Renal pelvis (tissue), 4 donors: ENCODE measurements around the gene NDUFS6. TPM values are rescaled to one million over a fixed set of nuclear protein-coding genes. Genes with fewer than 3 reads are reported as not detected.

ENCODE experiments used
- DNase-seq: peaks from one replicate; pipeline ENCODE4 v3.0.0-alpha.2; 2013
- polyA plus RNA-seq, 3 donors: library from polyadenylated mRNA; unstranded; fragments of 120-200 nt; gene quantifications; one replicate each; pipeline ENCODE4 v1.2.1, GENCODE V29; 2013; ENCODE audit not compliant: insufficient read length in 3 of 3

NDUFS6 gene
- polyA plus RNA-seq, 3 donors: 62.4 to 84.9 (median 66.3) TPM

DNA sequence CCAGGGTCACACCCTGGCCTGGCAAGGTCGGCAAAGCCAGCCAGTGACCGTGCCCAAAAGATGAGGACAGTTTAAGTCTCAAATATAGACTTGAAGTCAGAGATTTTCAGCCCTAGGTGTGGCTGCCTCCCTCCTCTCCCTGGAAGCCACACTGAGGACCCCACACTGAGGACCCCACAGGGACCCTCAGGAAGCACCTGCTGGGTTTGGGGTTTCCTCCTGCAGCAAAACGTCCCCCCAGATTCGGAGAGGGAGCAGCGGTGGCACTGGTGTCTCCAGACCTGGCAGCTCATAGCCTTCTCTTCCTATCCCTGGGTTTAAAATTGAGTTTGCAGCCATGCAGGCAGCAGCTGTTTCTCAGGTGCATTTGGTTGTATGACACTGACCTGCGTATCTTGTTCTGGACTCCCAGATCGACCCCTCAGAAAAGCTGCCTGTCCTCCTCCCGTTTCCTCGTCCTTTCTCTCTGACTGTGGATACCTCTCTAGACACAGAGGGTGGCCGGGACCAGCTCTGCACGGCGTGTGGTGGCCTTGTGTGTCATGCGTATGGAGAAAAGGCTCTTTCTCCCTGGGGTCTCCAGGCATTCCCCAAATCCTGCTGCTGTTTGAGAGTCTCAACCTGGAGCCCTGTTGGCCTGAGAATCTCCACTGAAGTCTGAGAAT, 38.2 kb upstream of the NDUFS6 start:
- DNase-seq: no peak

GRCh38 chr5:1763548-1763911, 37.7 kb upstream of the NDUFS6 start:
- peak; percentile 56 for DNase-seq

DNA sequence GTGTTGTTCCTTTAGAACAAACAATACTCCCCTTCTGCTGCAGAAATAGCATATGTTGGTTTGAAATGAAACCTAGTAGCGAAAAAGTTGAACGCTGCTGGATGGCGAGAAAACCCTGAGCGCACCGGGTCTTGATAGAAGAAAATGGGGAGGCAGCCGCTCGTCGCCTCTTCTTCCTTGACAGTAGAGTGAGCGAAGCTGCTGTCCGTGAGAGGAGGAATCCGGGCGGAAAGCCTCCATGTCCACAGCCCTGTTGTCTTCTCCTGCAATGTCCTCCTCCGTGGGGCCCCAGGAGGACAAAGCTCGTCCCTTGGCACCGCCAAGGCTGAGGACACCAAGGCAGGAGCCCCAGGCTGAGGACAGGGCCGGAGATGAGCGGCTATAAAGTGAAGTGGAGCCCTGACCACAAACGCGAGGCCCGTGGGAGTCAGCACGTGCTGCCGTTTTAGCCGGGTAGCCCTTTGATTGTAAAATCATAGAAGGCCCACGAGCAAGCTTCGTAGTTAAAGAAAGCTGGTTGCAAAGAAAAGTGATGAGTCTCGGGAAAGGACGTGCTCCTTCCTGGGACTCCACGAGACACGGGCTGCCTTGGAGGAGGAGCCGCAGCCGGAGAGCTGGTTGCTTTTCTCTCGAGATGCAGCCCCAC, 37.1 kb upstream of the NDUFS6 start:
- no peak for DNase-seq

- DNase-seq: no peak
These were observed 36.6 kb upstream of the NDUFS6 start for GRCh38 chr5:1764606-1764960.

GRCh38 chr5:1765141-1765879, 35.9 kb upstream of the NDUFS6 start:
- no peak for DNase-seq

GRCh38 chr5:1765880-1766235, 35.3 kb upstream of the NDUFS6 start:
- DNase-seq: no peak

DNA sequence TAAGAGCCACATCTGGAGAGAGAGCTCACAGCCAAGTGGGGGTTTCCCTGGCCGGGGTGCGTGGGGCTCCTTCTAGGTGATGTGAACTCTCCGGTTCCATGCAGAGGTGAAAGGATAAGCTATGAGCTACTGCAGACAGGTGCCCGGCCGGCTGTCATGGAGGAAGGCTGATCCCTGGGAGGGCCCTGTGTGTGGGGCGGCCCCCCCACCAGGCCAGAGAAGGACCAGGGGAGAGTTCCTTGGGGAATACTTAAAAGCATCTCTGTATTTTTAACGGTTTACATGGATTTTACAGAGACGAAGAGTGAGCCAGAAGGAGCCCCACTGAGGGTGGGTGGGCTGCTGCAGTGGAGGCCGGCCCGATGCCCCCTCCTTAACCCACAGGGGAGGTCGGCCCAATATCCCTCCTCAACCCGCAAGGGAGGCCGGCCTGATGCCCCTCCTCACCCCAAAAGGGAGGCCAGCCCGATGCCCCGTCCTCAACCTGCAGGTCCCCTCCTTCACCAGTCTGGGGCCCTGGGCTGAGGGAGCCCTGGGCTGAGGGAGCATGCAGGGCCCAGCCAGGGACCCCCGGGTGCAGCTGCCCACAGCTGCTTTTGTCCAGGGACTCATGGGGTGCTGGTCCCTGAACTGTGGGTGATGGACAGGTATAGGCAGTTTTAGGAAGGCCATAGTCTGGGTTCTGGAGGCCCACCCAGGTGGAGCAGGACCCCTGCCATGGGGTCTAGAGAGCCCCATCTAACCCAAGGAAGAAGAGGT, 33.5 kb upstream of the NDUFS6 start:
- no peak for DNase-seq

- no peak for DNase-seq
These were observed 32.8 kb upstream of the NDUFS6 start for GRCh38 chr5:1768283-1769000.

- DNase-seq: no peak
These were observed 32.1 kb upstream of the NDUFS6 start for GRCh38 chr5:1769017-1769640.

DNA sequence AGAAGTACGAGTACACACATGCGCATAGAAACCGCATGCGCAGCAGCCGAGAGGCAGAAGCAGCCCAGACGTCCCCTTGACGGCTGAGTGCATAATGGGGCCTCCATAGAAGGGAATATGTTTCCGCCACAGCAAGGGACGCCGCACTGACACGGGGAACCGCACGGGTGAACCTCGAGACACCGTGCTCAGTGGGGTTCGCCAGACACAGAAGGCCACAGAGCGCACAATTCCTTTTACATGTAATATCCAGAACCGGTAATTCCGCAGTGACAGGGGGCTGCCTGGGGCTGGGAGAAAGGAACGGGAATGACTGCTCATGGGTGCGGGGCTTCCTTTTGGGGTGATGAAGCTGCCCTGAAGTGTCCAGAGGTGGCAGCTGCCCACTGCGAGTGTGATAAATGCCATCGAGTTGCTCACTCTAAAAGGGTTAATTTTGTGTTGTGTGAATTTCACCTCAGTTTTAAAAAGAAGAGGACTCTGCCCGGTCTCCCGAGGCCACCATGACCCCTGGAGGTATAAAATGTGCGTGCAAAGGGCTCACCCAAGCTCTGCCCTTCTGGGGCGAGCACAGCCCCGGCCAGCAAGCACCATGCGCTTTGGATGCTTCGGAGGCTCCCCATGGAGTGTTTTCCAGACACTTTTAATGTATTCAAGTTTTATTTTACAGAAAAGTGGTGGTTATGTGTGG, 31.3 kb upstream of the NDUFS6 start:
- DNase-seq: no peak

- no peak for DNase-seq
These were observed 30.8 kb upstream of the NDUFS6 start for GRCh38 chr5:1770443-1770802.

GRCh38 chr5:1771149-1772065, 29.8 kb upstream of the NDUFS6 start:
- DNase-seq: no peak

DNA sequence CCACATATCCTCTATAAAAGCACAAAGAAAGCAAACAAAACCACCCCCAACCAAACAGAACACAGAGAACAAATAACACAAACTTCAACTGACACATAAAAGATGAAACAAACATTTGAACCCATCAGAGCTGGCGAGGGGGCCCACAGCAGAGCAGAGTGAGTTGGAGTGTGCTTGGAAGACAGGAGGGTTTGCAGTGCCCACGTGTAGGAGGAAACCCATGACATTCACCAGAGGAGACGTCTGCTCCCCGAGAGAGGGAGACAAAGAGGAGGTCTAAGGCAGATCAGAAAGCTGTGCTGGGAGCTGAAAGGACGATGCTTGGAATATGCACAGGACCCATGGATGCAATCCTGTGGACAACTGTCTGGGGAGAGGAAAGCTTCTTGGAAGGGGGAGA, 28.6 kb upstream of the NDUFS6 start:
- DNase-seq: peak; percentile 45

DNA sequence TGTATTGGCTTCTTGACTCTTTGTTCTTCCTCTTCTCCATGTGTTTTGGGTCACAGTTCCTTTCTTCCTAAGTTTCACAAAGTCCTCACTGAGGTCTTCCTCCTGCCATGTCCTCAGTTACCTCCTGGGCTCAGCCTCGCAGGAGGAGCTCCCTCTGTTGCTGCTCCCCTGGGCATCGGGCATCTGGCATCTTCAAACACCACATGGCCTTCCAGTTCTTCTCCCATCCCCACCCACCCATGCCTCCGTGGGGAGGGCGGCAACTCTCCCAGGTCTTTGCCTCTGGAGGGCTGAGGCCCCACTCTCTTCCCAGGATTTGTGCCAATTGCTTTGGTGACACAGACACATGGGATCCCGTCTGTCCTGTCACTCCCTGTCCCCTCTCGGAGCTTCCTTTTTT, 24.4 kb upstream of the NDUFS6 start:
- DNase-seq: no peak

GRCh38 chr5:1777281-1778137, 23.7 kb upstream of the NDUFS6 start:
- no peak for DNase-seq

GRCh38 chr5:1778138-1779020, 22.8 kb upstream of the NDUFS6 start:
- DNase-seq: no peak

DNA sequence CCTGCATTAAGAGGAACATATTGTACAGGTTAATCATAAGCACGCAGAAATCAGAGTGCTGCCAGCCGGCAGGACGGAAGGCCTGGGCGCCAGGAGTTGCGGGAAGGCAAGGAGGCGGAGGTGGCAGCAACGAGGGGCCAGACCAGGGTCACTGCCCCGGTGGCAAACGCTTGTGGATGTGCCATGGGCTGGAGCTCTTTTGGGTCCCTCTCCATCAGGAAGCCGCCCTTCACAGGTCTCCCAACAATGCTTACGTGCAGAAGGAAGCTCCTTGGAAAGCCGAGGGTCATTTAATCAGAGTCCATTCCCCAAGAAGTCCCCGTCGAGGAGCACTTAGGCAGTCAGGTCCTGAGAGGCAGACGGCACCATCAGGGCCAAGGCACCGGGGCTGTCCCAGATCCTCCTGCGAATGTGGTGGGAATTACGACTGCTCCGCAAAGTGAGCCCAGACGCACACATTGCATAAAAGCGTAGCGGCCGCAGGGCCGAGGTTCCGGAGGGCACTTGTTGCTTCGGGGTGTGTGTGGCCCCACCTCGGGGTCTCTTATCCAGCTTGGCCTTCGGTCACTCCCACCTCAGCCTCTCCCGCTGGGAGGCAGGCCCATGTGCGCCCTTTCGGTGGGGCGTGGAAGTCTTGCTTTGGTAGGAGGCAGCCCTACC, 22.1 kb upstream of the NDUFS6 start:
- no peak for DNase-seq
